ENCODE results near the gene CRYBG1. TPM values are rescaled to one million over a fixed set of nuclear protein-coding genes. Genes with fewer than 3 reads are reported as not detected.
"Not testable (repeated sequence)": the region's sequence is repeated elsewhere in the genome, so short reads cannot be mapped to it uniquely, and the experiment has no call there.

The CRYBG1 gene
- total RNA-seq, 1 donor from 2014 or later = 0.07 TPM

- Mint-ChIP-seq H3K9me3 (no peaks in the 10 kb centered on the region), H3K4me3 (no peak overlapping the region), H3K27ac (ENCODE audit: unreplicated experiment) (peak overlapping the region; percentile 84), H3K27me3 (ENCODE audit: low read depth) (no peaks in the 10 kb centered on the region), H3K4me1 (peaks cover 14% of the 10 kb centered on the region), H3K36me3 (ENCODE audit: low read depth) (no peaks in the 10 kb centered on the region)
- no peak for DNase-seq (ENCODE audit: low read depth, low spot score)
- no peak for TF ChIP-seq CTCF (conservative IDR thresholded peaks at IDR 0.05)
Observed at GRCh38 chr6:106547601-106548453, 187.3 kb downstream of the CRYBG1 start.

GRCh38 chr6:106548926-106549455 lies 188.5 kb downstream of the CRYBG1 start:
- not testable (repeated sequence) for H3K27me3 Mint-ChIP-seq (ENCODE audit: low read depth); H3K27ac Mint-ChIP-seq (ENCODE audit: unreplicated experiment); H3K4me3 Mint-ChIP-seq; H3K9me3 Mint-ChIP-seq; DNase-seq (ENCODE audit: low read depth, low spot score); H3K36me3 Mint-ChIP-seq (ENCODE audit: low read depth)
- H3K4me1 Mint-ChIP-seq = peaks cover 19% of the 10 kb centered on the region

GRCh38 chr6:106549521-106549920 lies 189.0 kb downstream of the CRYBG1 start:
- H3K4me3 Mint-ChIP-seq = no peak overlapping the region
- H3K27ac Mint-ChIP-seq (ENCODE audit: unreplicated experiment) = no peak overlapping the region
- no peak for DNase-seq (ENCODE audit: low read depth, low spot score)
- no peaks in the 10 kb centered on the region for H3K36me3 Mint-ChIP-seq (ENCODE audit: low read depth)
- H3K27me3 Mint-ChIP-seq (ENCODE audit: low read depth) = no peaks in the 10 kb centered on the region
- no peaks in the 10 kb centered on the region for H3K9me3 Mint-ChIP-seq
- TF ChIP-seq CTCF (conservative IDR thresholded peaks at IDR 0.05) = no peak
- H3K4me1 Mint-ChIP-seq = peaks cover 20% of the 10 kb centered on the region

- DNase-seq (ENCODE audit: low read depth, low spot score) = no peak
- Mint-ChIP-seq H3K9me3 (no peaks in the 10 kb centered on the region), H3K4me3 (no peak overlapping the region), H3K36me3 (ENCODE audit: low read depth) (no peaks in the 10 kb centered on the region), H3K27ac (ENCODE audit: unreplicated experiment) (no peak overlapping the region), H3K27me3 (ENCODE audit: low read depth) (no peaks in the 10 kb centered on the region), H3K4me1 (peaks cover 20% of the 10 kb centered on the region)
- no peak for TF ChIP-seq CTCF (conservative IDR thresholded peaks at IDR 0.05)
Observed at GRCh38 chr6:106551155-106551554, 190.6 kb downstream of the CRYBG1 start.

GRCh38 chr6:106553440-106553839 lies 192.9 kb downstream of the CRYBG1 start:
- Mint-ChIP-seq H3K4me1 (peaks cover 16% of the 10 kb centered on the region), H3K27me3 (ENCODE audit: low read depth) (no peaks in the 10 kb centered on the region), H3K9me3 (no peaks in the 10 kb centered on the region), H3K36me3 (ENCODE audit: low read depth) (no peaks in the 10 kb centered on the region), H3K27ac (ENCODE audit: unreplicated experiment) (no peak overlapping the region), H3K4me3 (no peak overlapping the region)
- no peak for DNase-seq (ENCODE audit: low read depth, low spot score)
- TF ChIP-seq CTCF (conservative IDR thresholded peaks at IDR 0.05) = no peak

GRCh38 chr6:106555767-106556166 lies 195.2 kb downstream of the CRYBG1 start:
- H3K27me3 Mint-ChIP-seq (ENCODE audit: low read depth) = no peaks in the 10 kb centered on the region
- no peak overlapping the region for H3K4me3 Mint-ChIP-seq
- H3K4me1 Mint-ChIP-seq = peaks cover 18% of the 10 kb centered on the region
- TF ChIP-seq CTCF (conservative IDR thresholded peaks at IDR 0.05) = no peak
- no peak overlapping the region for H3K27ac Mint-ChIP-seq (ENCODE audit: unreplicated experiment)
- DNase-seq (ENCODE audit: low read depth, low spot score) = no peak
- no peaks in the 10 kb centered on the region for H3K9me3 Mint-ChIP-seq
- no peaks in the 10 kb centered on the region for H3K36me3 Mint-ChIP-seq (ENCODE audit: low read depth)

Data from neural crest cell (in vitro differentiated cells).